ENCODE data around the gene COL15A1. TPM values are rescaled to one million over a fixed set of nuclear protein-coding genes. Genes with fewer than 3 reads are reported as not detected.

The COL15A1 gene
- total RNA-seq, 1 donor from 2014 or later: 0.05 TPM

DNA sequence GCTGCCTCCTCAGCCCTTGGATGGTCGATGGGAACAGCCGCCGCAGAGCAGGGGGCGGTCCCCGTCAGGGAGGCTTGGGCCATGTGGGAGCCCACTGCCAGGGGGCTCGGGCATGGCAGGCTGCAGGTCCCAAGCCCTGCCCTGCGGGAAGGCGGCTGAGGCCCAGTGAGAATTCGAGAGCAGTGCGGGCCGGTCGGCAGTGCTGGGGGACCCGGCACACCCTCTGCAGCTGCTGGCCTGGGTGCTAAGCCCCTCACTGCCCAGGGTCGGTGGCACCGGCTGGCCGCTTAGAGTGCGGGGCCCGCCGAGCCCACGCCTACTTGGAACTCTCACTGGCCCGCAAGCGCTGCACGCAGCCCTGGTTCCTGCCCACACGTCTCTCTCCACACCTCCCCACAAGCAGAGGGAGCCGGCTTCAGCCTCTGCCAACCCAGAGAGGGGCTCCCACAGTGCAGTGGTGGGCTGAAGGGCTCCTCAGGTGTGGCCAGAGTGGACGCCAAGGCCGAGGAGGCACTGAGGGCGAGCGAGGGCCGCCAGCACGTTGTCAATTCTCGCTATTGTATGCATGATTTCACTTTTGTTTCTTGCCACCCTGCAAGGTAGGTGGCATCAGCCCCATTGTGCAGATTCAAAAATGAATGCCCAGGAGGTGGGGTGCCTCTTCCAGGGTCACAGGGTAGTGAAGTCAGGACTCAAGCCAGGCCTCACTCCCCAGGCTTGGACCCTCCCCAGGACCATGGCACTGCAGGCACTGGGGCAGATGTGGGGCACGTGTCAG lies 48.6 kb downstream of the COL15A1 start:
- no peak overlapping the region for H3K27ac Mint-ChIP-seq
- peaks cover 18% of the 10 kb centered on the region for H3K27me3 Mint-ChIP-seq
- H3K9me3 Mint-ChIP-seq: no peaks in the 10 kb centered on the region
- H3K36me3 Mint-ChIP-seq (ENCODE audit: low read depth): no peaks in the 10 kb centered on the region
- no peak overlapping the region for H3K4me3 Mint-ChIP-seq
- intact Hi-C loops (cut with micrococcal nuclease): loop anchor here (10.0 kb wide), 1 partner anchor 147 kb away; no protein-coding TSS in a partner anchor
- DNase-seq: no peak
- H3K4me1 Mint-ChIP-seq: peaks cover 12% of the 10 kb centered on the region

DNA sequence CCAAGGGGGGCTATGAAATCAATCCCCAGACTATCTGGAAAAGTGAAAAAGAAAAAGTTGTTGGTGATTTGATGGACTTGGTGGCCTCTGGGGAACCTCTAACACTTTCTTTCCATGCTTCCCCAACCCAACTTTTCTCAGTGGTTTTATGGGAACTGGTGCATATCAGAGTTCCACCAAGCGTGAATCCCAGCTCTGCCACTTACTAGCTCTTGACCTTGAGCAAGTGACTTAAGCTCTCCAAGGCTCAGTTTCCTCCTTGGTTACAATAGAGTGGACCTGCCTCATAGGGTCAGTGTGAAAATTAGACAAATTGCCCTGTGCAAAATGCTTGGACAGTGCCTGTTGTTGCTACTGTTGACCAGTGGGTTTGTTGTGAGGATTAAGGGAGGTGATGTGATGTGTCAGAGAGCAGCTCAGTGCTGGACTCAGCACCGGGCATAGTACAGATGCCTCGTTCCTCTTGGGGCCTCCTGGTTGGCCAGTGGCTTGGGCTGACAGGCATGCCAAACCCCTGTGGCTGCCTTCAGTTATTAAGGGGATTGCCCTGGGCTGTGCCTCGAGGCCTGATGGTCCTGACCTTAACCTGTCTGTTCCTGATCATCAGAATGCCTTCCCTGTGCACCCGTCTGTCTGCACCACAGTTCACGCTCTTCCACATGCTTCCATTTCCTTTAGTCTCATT lies 49.3 kb downstream of the COL15A1 start:
- H3K4me3 Mint-ChIP-seq: peak overlapping the region; percentile 40
- H3K27ac Mint-ChIP-seq: peak overlapping the region; percentile 73
- no peaks in the 10 kb centered on the region for H3K36me3 Mint-ChIP-seq (ENCODE audit: low read depth)
- H3K4me1 Mint-ChIP-seq: peaks cover 12% of the 10 kb centered on the region
- DNase-seq: no peak
- intact Hi-C loops (cut with micrococcal nuclease): loop anchor here (10.0 kb wide), 1 partner anchor 148 kb away; no protein-coding TSS in a partner anchor
- H3K27me3 Mint-ChIP-seq: peaks cover 18% of the 10 kb centered on the region
- H3K9me3 Mint-ChIP-seq: no peaks in the 10 kb centered on the region

DNA sequence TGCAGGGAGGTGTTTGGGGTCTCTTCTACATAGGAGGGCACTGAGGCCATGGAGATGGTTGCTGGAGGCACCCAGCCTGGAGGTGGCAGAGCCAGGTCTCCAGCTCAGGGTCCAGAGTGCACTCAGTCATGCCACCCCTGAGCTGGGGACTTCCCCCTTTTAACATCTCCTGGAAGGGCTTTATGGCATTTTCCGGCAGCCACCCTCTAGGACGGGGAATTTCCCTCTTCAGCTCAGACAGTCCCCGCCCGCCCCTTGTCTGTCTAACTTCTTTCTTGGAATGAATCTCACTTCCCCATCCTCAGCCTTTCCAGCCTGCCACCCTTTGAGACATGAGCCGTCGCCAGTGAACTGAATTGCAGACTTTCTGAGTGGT lies 49.9 kb downstream of the COL15A1 start:
- intact Hi-C loops (cut with micrococcal nuclease): loop anchor here (10.0 kb wide), 1 partner anchor 149 kb away; no protein-coding TSS in a partner anchor
- peak overlapping the region; percentile 73 for H3K27ac Mint-ChIP-seq
- peaks cover 23% of the 10 kb centered on the region for H3K27me3 Mint-ChIP-seq
- H3K4me3 Mint-ChIP-seq: peak overlapping the region; percentile 40
- H3K9me3 Mint-ChIP-seq: no peaks in the 10 kb centered on the region
- DNase-seq: peak; percentile 70
- no peaks in the 10 kb centered on the region for H3K36me3 Mint-ChIP-seq (ENCODE audit: low read depth)
- peaks cover 12% of the 10 kb centered on the region for H3K4me1 Mint-ChIP-seq

DNA sequence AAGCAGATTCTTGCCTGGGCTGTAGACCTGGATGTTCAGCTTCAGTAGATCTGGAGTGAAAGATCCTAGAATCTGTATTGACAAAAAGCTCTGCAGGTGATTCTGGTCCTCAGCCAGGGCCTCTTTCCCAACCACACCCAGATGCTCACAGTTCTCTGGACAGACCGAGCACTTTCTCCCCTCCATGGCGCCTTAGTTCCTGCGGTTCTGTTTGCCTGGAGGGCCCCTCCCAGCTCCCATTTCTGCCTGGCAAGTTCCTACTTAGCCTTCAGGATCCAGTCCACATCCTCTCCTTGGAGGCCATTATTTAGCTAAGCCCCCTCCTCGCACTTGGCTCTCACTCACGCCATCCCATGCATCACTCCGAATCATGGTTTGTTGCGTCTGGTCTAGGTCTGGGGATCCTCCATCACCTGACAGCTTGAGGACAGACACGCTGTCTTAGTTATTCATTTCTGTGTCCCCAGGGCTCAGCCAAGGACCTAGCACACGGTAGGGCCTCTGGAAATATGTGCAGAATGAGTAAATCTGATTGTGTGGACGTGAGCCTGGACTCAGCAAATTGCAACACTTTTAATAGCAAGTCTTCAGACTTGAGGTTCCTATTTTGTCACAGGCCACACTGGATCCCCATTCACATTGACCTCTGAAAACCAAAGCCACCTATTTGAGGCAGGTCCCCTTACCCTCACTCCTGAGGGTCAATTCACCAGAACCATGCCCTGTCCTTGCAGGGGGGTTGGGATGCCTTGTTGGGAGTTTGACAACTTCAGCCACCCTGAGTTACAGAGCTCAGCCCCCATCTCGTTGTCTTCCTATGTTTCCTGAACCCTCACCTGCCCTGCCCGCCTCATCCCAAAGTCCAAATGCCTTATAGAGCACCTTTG lies 50.7 kb downstream of the COL15A1 start:
- Mint-ChIP-seq H3K9me3 (no peaks in the 10 kb centered on the region), H3K4me1 (peaks cover 11% of the 10 kb centered on the region), H3K27me3 (peaks cover 24% of the 10 kb centered on the region), H3K4me3 (no peak overlapping the region), H3K27ac (no peak overlapping the region), H3K36me3 (ENCODE audit: low read depth) (no peaks in the 10 kb centered on the region)
- intact Hi-C loops (cut with micrococcal nuclease): loop anchor here (10.0 kb wide), 1 partner anchor 150 kb away; no protein-coding TSS in a partner anchor
- no peak for DNase-seq

DNA sequence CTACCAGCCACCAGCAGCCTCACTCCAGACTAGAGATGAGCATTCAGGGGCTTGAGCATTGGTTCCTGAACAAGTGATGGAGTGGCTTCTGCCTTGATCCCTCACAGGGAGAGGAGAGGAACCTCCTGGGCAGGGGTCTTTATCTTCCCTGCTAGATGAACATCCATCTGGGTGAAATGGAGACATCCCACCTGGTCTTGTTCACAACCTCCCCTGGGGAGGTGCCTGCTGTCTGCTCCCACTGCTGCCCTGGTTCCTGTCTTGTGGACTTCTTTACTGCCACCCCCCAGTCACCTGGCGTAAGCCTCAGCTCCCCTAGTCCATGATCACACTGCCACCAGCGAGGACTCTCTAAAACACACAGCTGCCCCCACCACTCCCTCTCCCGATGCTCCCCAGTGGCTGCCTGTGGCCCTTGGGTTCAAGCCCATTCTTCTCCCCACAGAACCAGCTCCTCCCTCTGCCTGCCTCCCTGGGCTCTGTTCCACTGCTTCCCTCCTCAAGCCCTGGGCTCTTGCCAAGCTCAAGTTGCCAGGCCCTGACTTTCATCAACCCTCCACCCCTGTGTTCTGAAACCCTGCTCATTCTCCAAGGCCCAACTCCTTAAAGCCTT lies 51.5 kb downstream of the COL15A1 start:
- peaks cover 10% of the 10 kb centered on the region for H3K4me1 Mint-ChIP-seq
- H3K9me3 Mint-ChIP-seq: no peaks in the 10 kb centered on the region
- H3K27ac Mint-ChIP-seq: no peak overlapping the region
- peaks cover 24% of the 10 kb centered on the region for H3K27me3 Mint-ChIP-seq
- intact Hi-C loops (cut with micrococcal nuclease): loop anchor here (10.0 kb wide), 1 partner anchor 150 kb away; no protein-coding TSS in a partner anchor
- no peaks in the 10 kb centered on the region for H3K36me3 Mint-ChIP-seq (ENCODE audit: low read depth)
- H3K4me3 Mint-ChIP-seq: no peak overlapping the region
- DNase-seq: no peak

DNA sequence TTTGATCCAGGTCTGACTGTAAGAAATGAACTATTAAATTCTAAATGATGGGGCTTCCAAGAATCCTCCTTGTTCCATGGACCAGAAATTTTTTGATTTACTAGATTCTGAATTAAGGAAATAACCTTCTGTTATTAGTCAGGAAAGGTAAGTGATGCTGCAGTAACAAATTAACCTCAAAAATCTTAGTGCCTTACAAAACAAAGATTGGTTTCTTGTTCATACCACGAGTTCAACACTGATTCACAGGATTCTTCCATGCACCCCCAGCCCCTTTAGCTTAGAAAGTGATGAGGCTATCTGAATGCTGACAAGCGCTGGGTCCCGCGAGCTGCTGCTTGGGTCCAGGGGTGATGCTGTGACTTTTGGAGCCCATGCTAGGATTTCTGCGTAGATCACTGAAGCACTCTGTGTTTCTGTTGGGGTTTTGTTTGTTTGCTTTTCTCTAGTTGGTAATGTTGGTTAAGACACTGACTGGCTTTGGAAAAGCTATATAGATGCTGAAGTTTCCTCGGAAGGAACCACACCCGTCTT lies 52.3 kb downstream of the COL15A1 start:
- Mint-ChIP-seq H3K36me3 (ENCODE audit: low read depth) (no peaks in the 10 kb centered on the region), H3K27me3 (peaks cover 24% of the 10 kb centered on the region), H3K4me1 (peaks cover 18% of the 10 kb centered on the region), H3K4me3 (no peak overlapping the region), H3K9me3 (no peaks in the 10 kb centered on the region), H3K27ac (no peak overlapping the region)
- intact Hi-C loops (cut with micrococcal nuclease): loop anchor here (10.0 kb wide), 1 partner anchor 151 kb away; no protein-coding TSS in a partner anchor
- no peak for DNase-seq

DNA sequence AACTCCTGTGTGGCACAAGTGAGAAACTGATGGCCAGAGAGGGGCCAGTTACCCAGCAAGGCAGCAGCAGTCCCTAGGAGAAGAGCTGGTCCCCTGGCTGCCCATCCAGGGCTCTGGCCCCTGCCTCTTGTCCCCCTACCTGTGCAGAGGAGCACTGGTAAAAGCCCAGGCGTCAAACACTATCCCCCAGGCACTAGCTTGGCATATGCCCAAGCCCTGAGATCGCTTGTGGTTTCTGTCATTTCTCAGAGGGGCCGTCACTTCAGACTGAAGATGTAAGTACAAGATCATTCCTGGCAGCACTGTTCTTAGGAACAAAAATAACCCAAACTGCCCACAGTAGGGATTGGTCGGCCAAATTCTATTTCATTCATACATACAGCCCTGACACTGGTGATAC lies 53.9 kb downstream of the COL15A1 start:
- H3K36me3 Mint-ChIP-seq (ENCODE audit: low read depth): no peaks in the 10 kb centered on the region
- peaks cover 24% of the 10 kb centered on the region for H3K27me3 Mint-ChIP-seq
- H3K4me1 Mint-ChIP-seq: peaks cover 33% of the 10 kb centered on the region
- no peak overlapping the region for H3K27ac Mint-ChIP-seq
- DNase-seq: no peak
- intact Hi-C loops (cut with micrococcal nuclease): loop anchor here (2.0 to 10.0 kb wide), 3 partner anchors 23 to 191 kb away; partner anchors contain the start of gene GALNT12
- no peaks in the 10 kb centered on the region for H3K9me3 Mint-ChIP-seq
- H3K4me3 Mint-ChIP-seq: no peak overlapping the region

DNA sequence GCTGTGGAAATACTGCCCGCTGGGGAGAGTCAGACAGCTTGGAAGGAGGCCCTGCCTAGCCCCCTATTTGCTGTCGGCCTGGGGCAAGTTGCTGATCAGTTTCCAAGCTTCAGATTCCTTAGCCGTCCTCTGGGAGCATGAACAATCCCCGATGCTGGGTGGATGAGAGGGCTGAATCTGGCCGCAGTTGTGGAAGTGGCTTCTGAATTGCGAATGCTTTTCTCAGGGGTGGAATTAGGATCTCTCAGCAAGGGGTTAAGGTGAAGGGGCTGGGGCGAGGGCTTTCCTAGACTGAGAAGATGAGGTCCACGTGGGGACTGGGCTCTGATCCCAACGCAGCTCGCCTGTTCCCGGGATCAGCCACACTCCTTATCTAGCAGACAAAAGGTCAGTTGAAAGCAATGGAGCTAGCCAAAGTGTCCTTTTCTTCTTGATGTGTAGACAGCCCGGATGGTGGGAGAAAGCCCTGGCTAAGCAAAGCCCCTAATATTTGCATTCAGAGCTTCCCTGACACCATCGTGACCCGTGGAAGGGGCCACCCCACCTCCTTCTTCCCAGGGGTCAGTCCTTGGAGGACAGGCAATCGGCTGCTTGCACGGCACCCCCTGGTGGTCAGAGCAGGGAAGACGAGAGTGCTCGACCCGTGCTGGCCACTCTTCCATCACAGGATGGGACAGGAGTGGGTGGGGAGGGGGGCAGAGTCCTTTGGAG lies 54.9 kb downstream of the COL15A1 start:
- Mint-ChIP-seq H3K9me3 (no peaks in the 10 kb centered on the region), H3K27ac (no peak overlapping the region), H3K4me1 (peaks cover 38% of the 10 kb centered on the region), H3K4me3 (no peak overlapping the region), H3K36me3 (ENCODE audit: low read depth) (no peaks in the 10 kb centered on the region), H3K27me3 (peaks cover 24% of the 10 kb centered on the region)
- DNase-seq: peak; percentile 90
- intact Hi-C loops (cut with micrococcal nuclease): loop anchor here (2.0 to 10.0 kb wide), 3 partner anchors 24 to 192 kb away; partner anchors contain the start of gene GALNT12

DNA sequence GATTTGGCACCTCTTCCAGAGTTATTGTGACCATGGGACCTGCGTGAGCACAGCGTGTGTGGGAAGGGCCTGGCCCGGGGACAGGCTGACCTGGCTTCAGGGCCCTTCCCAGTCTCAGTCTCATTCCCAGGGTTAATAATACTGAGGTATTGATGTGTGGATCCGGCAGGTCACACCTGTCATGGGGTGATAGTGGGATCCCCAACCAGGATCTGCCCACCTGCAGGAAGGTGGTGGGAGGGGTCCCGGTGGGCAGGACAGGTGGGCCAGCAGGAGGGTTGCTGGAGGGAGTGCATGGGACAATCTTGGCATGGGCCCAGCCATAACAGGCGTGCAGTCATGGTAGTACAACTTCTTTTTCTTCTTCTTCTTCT lies 55.4 kb downstream of the COL15A1 start:
- Mint-ChIP-seq H3K9me3 (no peaks in the 10 kb centered on the region), H3K36me3 (ENCODE audit: low read depth) (no peaks in the 10 kb centered on the region), H3K27me3 (peaks cover 24% of the 10 kb centered on the region), H3K4me3 (no peak overlapping the region), H3K27ac (no peak overlapping the region), H3K4me1 (peaks cover 36% of the 10 kb centered on the region)
- intact Hi-C loops (cut with micrococcal nuclease): loop anchor here (2.0 to 10.0 kb wide), 3 partner anchors 24 to 192 kb away; partner anchors contain the start of gene GALNT12
- DNase-seq: no peak

DNA sequence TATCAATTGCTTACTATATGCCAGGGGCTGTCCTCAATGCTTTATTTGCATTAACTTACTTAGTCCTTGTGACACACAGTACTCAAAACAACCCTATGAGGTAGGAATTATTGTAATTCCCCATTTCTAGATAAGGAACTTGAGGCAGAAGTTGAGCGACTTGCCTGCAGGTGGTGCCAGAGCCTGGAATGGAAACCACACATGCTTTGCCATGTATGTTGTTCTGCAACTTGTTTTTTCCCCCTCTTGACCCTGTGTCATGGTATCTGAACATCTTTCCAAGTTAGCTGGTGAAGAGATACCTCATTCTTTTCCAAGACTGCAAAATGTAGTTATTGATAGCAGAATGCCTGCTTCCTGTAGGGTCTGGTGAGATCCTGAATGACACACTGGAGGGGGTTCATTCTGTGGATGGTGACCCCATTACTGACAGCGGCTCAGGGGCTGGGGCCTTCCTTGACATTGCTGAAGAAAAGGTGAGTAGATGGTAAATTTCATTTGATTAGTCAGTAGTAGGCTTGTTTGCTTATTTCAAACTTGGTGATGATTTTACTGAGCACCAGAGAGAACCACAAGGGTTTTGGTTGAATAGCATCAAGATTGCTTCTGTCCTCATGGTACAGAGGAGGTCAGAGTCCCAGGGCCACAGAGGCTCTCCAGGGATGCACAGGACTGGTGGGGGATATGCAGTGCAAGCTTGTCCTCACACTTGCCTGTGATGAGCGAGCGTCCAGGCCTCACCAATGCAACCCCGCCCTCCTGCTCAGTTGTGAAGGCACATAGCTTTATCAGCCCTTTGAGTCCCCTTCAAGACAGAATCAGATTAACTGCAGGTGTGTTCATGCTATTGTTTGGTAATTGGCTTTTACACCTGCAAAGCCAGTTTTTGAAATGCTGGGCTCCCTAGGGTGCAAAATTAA lies 57.0 kb downstream of the COL15A1 start:
- Mint-ChIP-seq H3K4me1 (peaks cover 31% of the 10 kb centered on the region), H3K9me3 (no peaks in the 10 kb centered on the region), H3K36me3 (ENCODE audit: low read depth) (no peaks in the 10 kb centered on the region), H3K27ac (no peak overlapping the region), H3K27me3 (peaks cover 17% of the 10 kb centered on the region), H3K4me3 (no peak overlapping the region)
- intact Hi-C loops (cut with micrococcal nuclease): loop anchor here (1.0 to 5.0 kb wide), 3 partner anchors 57 to 140 kb away; no protein-coding TSS in a partner anchor
- peak; percentile 88 for DNase-seq

DNA sequence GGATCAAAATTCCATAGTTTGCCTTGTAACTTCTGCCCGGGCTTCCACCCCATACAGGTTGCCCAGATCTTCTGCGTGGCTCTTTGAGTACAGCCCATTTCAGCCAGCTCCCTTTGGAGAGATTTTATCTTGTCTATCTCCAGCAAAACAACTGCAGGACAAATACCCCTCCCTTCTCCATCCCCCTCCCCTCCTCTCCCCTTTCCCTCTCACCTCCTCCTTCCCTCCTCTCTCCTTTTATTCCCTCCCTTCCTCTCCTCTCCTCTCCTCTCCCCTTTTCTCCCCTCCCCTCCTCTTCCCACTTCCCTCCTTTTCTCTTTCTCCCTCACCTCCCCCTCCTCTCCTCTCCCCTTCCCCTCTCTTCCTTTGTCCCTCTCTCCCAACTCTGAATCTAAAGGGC lies 58.2 kb downstream of the COL15A1 start:
- Mint-ChIP-seq H3K4me3 (no peak overlapping the region), H3K9me3 (no peaks in the 10 kb centered on the region), H3K27me3 (peaks cover 11% of the 10 kb centered on the region), H3K27ac (peak overlapping the region; percentile 39), H3K4me1 (peaks cover 34% of the 10 kb centered on the region), H3K36me3 (ENCODE audit: low read depth) (no peaks in the 10 kb centered on the region)
- DNase-seq: no peak
- intact Hi-C loops (cut with micrococcal nuclease): loop anchor here (5.0 kb wide), 1 partner anchor 55 kb away; no protein-coding TSS in a partner anchor

All from activated CD4-positive, alpha-beta T cell treated with anti-CD3 and anti-CD28 coated beads, Interleukin-2, amount 10 ng/mL, durations not matched to agents 24 days and 14 days (primary cell).